RCC 7860 (cell line): ENCODE measurements around the gene ZNF37A.
A peak's percentile ranks its signal among the peaks of the same experiment; 100 is the strongest.
"Not testable (repeated sequence)": the region's sequence is repeated elsewhere in the genome, so short reads cannot be mapped to it uniquely, and the experiment has no call there.

Source experiments
- DNase-seq: peaks from one replicate; pipeline ENCODE4 v3.0.0-alpha.2; 2015; ENCODE audit warnings: low spot score
- FAIRE-seq: peaks from 2 replicates; lab custom pipeline; 2012; peaks lifted over from hg19 to GRCh38; lab: Jason Lieb, UNC

Gene ZNF37A

GRCh38 chr10:38094158-38094926 lies at the start of gene ZNF37A:
Gene ZNF37A, plus strand, starts transcription at chr10:38094337. Its CDS starts 2,281 bp downstream, at chr10:38096618.
- FAIRE-seq (peak; percentile 79), DNase-seq (peak; percentile 84)

- FAIRE-seq, result no peak
- no peak for DNase-seq
Measured at GRCh38 chr10:38045129-38045528, 49.0 kb upstream of the ZNF37A start.

- DNase-seq (no peak), FAIRE-seq (no peak)
Measured at GRCh38 chr10:38047666-38048065, 46.5 kb upstream of the ZNF37A start.

GRCh38 chr10:38050212-38050611 lies 43.9 kb upstream of the ZNF37A start:
- DNase-seq (no peak), FAIRE-seq (no peak)

GRCh38 chr10:38054361-38054797 lies 39.8 kb upstream of the ZNF37A start:
- DNase-seq (peak; percentile 8), FAIRE-seq (no peak)

GRCh38 chr10:38055274-38055894 lies 38.8 kb upstream of the ZNF37A start:
- not testable (repeated sequence) for DNase-seq, FAIRE-seq

GRCh38 chr10:38069663-38070062 lies 24.5 kb upstream of the ZNF37A start:
- DNase-seq, result peak; percentile 68
- FAIRE-seq, result not testable (repeated sequence)

- FAIRE-seq (no peak), DNase-seq (no peak)
Measured at GRCh38 chr10:38070501-38070900, 23.6 kb upstream of the ZNF37A start.

- DNase-seq, result no peak
- FAIRE-seq, result no peak
Measured at GRCh38 chr10:38072552-38072951, 21.6 kb upstream of the ZNF37A start.

GRCh38 chr10:38076687-38077086 lies 17.4 kb upstream of the ZNF37A start:
- DNase-seq (no peak), FAIRE-seq (no peak)

- not testable (repeated sequence) for DNase-seq, FAIRE-seq
Measured at GRCh38 chr10:38093318-38093717, 819 bp upstream of the ZNF37A start.

- FAIRE-seq, result no peak
- DNase-seq, result no peak
Measured at GRCh38 chr10:38093816-38094157, 350 bp upstream of the ZNF37A start.

GRCh38 chr10:38094927-38095574 lies 914 bp downstream of the ZNF37A start:
- FAIRE-seq, result no peak
- no peak for DNase-seq

- FAIRE-seq (no peak), DNase-seq (no peak)
Measured at GRCh38 chr10:38102880-38103279, 8.7 kb downstream of the ZNF37A start.

GRCh38 chr10:38103756-38104155 lies 9.6 kb downstream of the ZNF37A start:
- FAIRE-seq (no peak), DNase-seq (no peak)

GRCh38 chr10:38112159-38112558 lies 18.0 kb downstream of the ZNF37A start:
- no peak for DNase-seq
- FAIRE-seq, result no peak

GRCh38 chr10:38118072-38118807 lies 24.1 kb downstream of the ZNF37A start:
- FAIRE-seq, result no peak
- no peak for DNase-seq

GRCh38 chr10:38119038-38119437 lies 24.9 kb downstream of the ZNF37A start:
- DNase-seq, result no peak
- FAIRE-seq, result no peak

- DNase-seq, result no peak
- FAIRE-seq, result peak; percentile 35
Measured at GRCh38 chr10:38127812-38128211, 33.7 kb downstream of the ZNF37A start.

- DNase-seq, result no peak
- no peak for FAIRE-seq
Measured at GRCh38 chr10:38143587-38143986, 49.5 kb downstream of the ZNF37A start.
